Neural progenitor cell (in vitro differentiated cells): Measurements from ENCODE around the gene HSD17B13.

Source experiments
- EZH2 ChIP-seq: fragments of 200-600 bp; sonication (generic); IDR thresholded peaks from 2 replicates; pipeline ENCODE4 v1.6.1; 2017; ENCODE audit warnings: antibody characterized with exemption, mild to moderate bottlenecking, moderate library complexity
- TF ChIP-seq, protein P1 (sequence below): fragments of 200-600 bp; sonication (generic); IDR thresholded peaks from 2 replicates; pipeline ENCODE4 v1.5.1; 2017; ENCODE audit warnings: antibody characterized with exemption, mild to moderate bottlenecking

DNA sequence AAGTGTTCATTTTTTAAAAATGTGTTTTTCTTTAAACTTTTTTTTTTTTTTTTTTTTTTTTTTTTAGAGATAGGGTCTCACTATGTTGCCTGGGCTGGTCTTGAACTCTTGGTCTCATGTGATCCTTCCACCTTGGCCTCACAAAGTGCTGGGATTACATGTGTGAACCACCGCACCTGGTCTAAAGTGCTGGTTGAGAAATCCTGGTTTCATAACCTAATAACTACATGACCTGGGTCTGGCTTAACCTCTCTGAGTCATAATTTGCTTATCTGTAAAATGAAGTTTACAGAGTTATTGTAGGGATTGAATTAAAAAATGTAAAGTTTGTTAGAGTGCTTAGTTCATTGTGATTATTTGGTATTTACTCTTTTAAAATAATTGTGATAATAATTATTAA, 5.2 kb downstream of the HSD17B13 start:
- TF ChIP-seq, protein P1, sequence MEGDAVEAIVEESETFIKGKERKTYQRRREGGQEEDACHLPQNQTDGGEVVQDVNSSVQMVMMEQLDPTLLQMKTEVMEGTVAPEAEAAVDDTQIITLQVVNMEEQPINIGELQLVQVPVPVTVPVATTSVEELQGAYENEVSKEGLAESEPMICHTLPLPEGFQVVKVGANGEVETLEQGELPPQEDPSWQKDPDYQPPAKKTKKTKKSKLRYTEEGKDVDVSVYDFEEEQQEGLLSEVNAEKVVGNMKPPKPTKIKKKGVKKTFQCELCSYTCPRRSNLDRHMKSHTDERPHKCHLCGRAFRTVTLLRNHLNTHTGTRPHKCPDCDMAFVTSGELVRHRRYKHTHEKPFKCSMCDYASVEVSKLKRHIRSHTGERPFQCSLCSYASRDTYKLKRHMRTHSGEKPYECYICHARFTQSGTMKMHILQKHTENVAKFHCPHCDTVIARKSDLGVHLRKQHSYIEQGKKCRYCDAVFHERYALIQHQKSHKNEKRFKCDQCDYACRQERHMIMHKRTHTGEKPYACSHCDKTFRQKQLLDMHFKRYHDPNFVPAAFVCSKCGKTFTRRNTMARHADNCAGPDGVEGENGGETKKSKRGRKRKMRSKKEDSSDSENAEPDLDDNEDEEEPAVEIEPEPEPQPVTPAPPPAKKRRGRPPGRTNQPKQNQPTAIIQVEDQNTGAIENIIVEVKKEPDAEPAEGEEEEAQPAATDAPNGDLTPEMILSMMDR = no peak
- TF ChIP-seq EZH2 = no peak
